ENCODE data around the gene PRMT5. TPM values are rescaled to one million over a fixed set of nuclear protein-coding genes. Genes with fewer than 3 reads are reported as not detected.

Gene PRMT5
- total and polyA plus RNA-seq, 2 donors: 39.8 to 49.3 TPM

GRCh38 chr14:22884738-22885523 lies 44.2 kb downstream of the PRMT5 start:
- H3K36me3 ChIP-seq (ENCODE audit: insufficient read depth): no peaks in the 10 kb centered on the region
- H3K4me3 ChIP-seq (ENCODE audit: low read depth, low read length): no peak overlapping the region
- no peak for DNase-seq (ENCODE audit: extremely low spot score)
- peaks cover 2% of the 10 kb centered on the region for H3K4me1 ChIP-seq (ENCODE audit: insufficient read depth)
- 91% methylated on average over 11 of the region's 11 CpGs for WGBS
- no peak overlapping the region for H3K27ac ChIP-seq (ENCODE audit: low read depth)

- DNase-seq (ENCODE audit: extremely low spot score): no peak
Observed at GRCh38 chr14:22884076-22884737, 45.0 kb downstream of the PRMT5 start.

GRCh38 chr14:22883173-22883976 lies 45.8 kb downstream of the PRMT5 start, which contains the start of gene REM2:
Gene REM2 (plus strand): TSS chr14:22883222. CDS start chr14:22883288, 66 bp downstream.
- peaks cover 2% of the 10 kb centered on the region for H3K4me1 ChIP-seq (ENCODE audit: insufficient read depth)
- no peak within 1 kb of the TSS for H3K4me3 ChIP-seq (ENCODE audit: low read depth, low read length)
- no peak for DNase-seq (ENCODE audit: extremely low spot score)
- 27% methylated on average over 15 of the region's 15 CpGs for WGBS
- no peaks in the 10 kb centered on the region for H3K36me3 ChIP-seq (ENCODE audit: insufficient read depth)
- no peak within 1 kb of the TSS for H3K27ac ChIP-seq (ENCODE audit: low read depth)

More at GRCh38 chr14:22884076-22884737, 45.0 kb downstream of the PRMT5 start:
- no peak overlapping the region for H3K4me3 ChIP-seq (ENCODE audit: low read depth, low read length)
- H3K36me3 ChIP-seq (ENCODE audit: insufficient read depth): no peaks in the 10 kb centered on the region
- H3K4me1 ChIP-seq (ENCODE audit: insufficient read depth): peaks cover 2% of the 10 kb centered on the region
- no peak overlapping the region for H3K27ac ChIP-seq (ENCODE audit: low read depth)
- 84% methylated on average over 7 of the region's 7 CpGs for WGBS

- WGBS: 28% methylated on average over 6 of the region's 6 CpGs
- no peaks in the 10 kb centered on the region for H3K36me3 ChIP-seq (ENCODE audit: insufficient read depth)
- no peak overlapping the region for H3K4me3 ChIP-seq (ENCODE audit: low read depth, low read length)
- H3K27ac ChIP-seq (ENCODE audit: low read depth): no peak overlapping the region
- H3K4me1 ChIP-seq (ENCODE audit: insufficient read depth): peaks cover 2% of the 10 kb centered on the region
- no peak for DNase-seq (ENCODE audit: extremely low spot score)
Observed at GRCh38 chr14:22882529-22883172, 46.5 kb downstream of the PRMT5 start.

- no peak overlapping the region for H3K4me3 ChIP-seq (ENCODE audit: low read depth, low read length)
- no peak for DNase-seq (ENCODE audit: extremely low spot score)
- H3K4me1 ChIP-seq (ENCODE audit: insufficient read depth): peaks cover 2% of the 10 kb centered on the region
- 28% methylated on average over 7 of the region's 7 CpGs for whole genome bisulfite sequencing
- H3K27ac ChIP-seq (ENCODE audit: low read depth): no peak overlapping the region
- peaks cover 2% of the 10 kb centered on the region for H3K36me3 ChIP-seq (ENCODE audit: insufficient read depth)
Observed at GRCh38 chr14:22882064-22882463, 47.1 kb downstream of the PRMT5 start.

- Histone ChIP-seq H3K27ac (ENCODE audit: low read depth) (no peak overlapping the region), H3K4me3 (ENCODE audit: low read depth, low read length) (no peak overlapping the region), H3K36me3 (ENCODE audit: insufficient read depth) (peaks cover 4% of the 10 kb centered on the region), H3K4me1 (ENCODE audit: insufficient read depth) (peaks cover 2% of the 10 kb centered on the region)
- no peak for DNase-seq (ENCODE audit: extremely low spot score)
- 79% methylated on average over 8 of the region's 8 CpGs for WGBS
Observed at GRCh38 chr14:22878271-22879246, 50.6 kb downstream of the PRMT5 start.

GRCh38 chr14:22877000-22877501 lies 52.1 kb downstream of the PRMT5 start:
- H3K4me1 ChIP-seq (ENCODE audit: insufficient read depth): peaks cover 3% of the 10 kb centered on the region
- no peak overlapping the region for H3K4me3 ChIP-seq (ENCODE audit: low read depth, low read length)
- DNase-seq (ENCODE audit: extremely low spot score): no peak
- H3K27ac ChIP-seq (ENCODE audit: low read depth): no peak overlapping the region
- H3K36me3 ChIP-seq (ENCODE audit: insufficient read depth): peaks cover 4% of the 10 kb centered on the region
- WGBS: 92% methylated on average over 22 of the region's 22 CpGs

- 95% methylated on average over 20 of the region's 20 CpGs for WGBS
- no peak for DNase-seq (ENCODE audit: extremely low spot score)
- H3K4me1 ChIP-seq (ENCODE audit: insufficient read depth): peaks cover 3% of the 10 kb centered on the region
- no peak overlapping the region for H3K4me3 ChIP-seq (ENCODE audit: low read depth, low read length)
- no peak overlapping the region for H3K27ac ChIP-seq (ENCODE audit: low read depth)
- H3K36me3 ChIP-seq (ENCODE audit: insufficient read depth): peaks cover 4% of the 10 kb centered on the region
Observed at GRCh38 chr14:22875748-22876319, 53.3 kb downstream of the PRMT5 start.

GRCh38 chr14:22875003-22875747 lies 54.0 kb downstream of the PRMT5 start:
- DNase-seq (ENCODE audit: extremely low spot score): no peak
- no peak overlapping the region for H3K27ac ChIP-seq (ENCODE audit: low read depth)
- H3K4me3 ChIP-seq (ENCODE audit: low read depth, low read length): no peak overlapping the region
- H3K4me1 ChIP-seq (ENCODE audit: insufficient read depth): peaks cover 3% of the 10 kb centered on the region
- peaks cover 4% of the 10 kb centered on the region for H3K36me3 ChIP-seq (ENCODE audit: insufficient read depth)
- WGBS: 95% methylated on average over 15 of the region's 15 CpGs

GRCh38 chr14:22872833-22873520 lies 56.2 kb downstream of the PRMT5 start:
- Histone ChIP-seq H3K4me3 (ENCODE audit: low read depth, low read length) (peak overlapping the region; percentile 93), H3K27ac (ENCODE audit: low read depth) (no peak overlapping the region), H3K36me3 (ENCODE audit: insufficient read depth) (peaks cover 4% of the 10 kb centered on the region), H3K4me1 (ENCODE audit: insufficient read depth) (peaks cover 3% of the 10 kb centered on the region)
- no peak for DNase-seq (ENCODE audit: extremely low spot score)
- WGBS: 41% methylated on average over 10 of the region's 10 CpGs
